GM21825 (cell line): ENCODE results near the gene VN1R5.
"Not testable (repeated sequence)": the region's sequence is repeated elsewhere in the genome, so short reads cannot be mapped to it uniquely, and the experiment has no call there.

Experiments
- ATAC-seq: cut with Tn5 transposase; IDR thresholded peaks from one replicate; pipeline ENCODE4 v1.9.1; 2021; ENCODE audit warnings: mild to moderate bottlenecking, moderate library complexity; ENCODE audit not compliant: unreplicated experiment

Gene VN1R5

GRCh38 chr1:247255772-247256171 is at the start of gene VN1R5:
Gene VN1R5, plus strand, starts transcription at chr1:247256072.
- ATAC-seq: not testable (repeated sequence)

DNA sequence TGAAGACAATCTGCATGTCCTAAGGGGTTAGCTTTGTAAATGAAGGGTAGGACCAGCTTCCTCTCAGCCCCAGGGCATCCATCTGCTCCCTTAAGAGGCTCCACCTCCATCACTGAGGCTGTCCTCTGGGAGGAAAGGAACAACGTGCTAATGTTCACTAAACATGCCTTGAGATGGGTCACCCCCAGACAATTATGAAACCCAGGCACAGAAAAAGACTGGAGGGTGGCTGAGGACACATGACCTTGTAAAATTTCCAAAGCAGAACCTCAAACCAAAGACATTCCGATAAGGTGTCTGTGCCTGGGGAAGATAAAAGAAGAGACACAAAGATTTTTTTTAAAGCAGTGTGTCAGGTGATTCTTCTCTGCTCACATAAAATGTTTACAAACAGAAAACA is 46.5 kb upstream of the VN1R5 start:
- no peak for ATAC-seq

- ATAC-seq: no peak
Measured at GRCh38 chr1:247210062-247210375, 45.9 kb upstream of the VN1R5 start.

DNA sequence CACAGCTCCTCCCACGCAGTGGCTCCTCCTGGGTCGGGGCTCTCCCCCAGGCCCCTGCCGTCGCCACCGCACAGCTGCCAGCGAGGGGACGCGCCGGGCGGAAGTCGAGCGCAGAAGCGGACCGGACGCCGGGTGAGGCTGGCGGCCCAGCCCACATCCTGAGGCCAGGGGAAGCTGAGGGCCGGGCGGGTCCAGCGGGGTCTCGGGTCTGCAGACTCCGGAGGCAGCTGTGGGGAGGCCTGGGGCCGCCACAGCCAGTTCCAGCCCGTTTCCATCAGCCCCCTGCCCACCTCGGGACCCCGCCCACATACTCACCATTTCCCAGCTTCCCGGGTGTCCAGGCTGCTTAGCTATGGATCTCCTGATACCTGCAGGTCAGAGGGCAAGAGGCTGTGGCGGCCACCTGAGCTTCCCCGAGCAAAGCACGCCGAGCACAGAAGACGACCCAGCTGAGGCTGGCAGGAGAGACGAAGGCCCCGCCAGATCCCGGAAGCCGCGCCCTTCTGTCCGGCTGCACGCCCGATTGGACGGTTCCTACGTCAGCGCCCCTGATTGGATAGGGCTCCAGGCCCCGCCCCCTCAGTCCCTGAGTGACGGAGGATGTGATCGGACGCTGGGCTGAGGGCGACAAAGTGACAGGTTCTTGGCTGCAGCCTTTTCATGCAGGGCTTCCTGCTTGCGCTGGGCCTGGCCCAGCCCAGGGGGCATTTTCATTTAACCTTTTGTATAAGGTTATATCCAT is 45.3 kb upstream of the VN1R5 start:
- ATAC-seq: peak; percentile 91

DNA sequence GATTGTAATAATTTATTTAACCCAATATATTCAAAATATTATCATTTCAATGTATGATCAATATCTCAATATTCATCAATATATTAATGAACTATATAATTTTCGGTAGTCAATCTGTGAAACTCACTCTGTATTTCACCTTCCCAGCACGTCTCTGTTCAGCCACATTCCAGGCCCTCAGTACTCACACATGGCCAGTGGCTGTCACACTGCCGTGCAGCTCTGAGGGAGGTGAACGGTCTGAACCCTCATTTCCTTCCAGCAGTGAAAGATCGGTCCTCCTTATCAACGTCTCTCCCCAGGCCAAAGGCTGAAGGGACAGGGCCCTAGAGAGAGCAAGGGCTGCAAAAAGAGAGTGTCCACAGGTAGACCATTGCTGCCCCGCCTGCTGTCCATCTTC is 44.5 kb upstream of the VN1R5 start:
- no peak for ATAC-seq

DNA sequence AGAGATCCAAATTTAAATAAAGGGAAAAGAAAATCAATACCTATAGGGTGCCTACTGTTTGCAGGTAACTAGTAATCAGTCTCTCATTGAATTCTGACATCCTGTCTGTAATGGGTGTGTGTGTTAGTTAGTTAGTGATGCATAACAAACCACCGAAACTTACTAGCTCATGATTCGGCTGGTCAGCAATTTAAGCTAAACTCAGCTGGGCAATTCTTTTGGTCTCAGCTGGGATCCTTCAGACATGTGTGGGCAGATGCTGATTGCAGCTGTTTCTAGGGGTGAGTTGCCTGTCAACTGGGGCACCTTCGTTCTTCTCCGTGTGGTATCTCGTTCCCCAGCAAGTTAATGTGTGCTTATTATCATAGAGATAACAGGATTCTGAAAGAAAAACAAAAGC is 43.9 kb upstream of the VN1R5 start:
- peak; percentile 56 for ATAC-seq

DNA sequence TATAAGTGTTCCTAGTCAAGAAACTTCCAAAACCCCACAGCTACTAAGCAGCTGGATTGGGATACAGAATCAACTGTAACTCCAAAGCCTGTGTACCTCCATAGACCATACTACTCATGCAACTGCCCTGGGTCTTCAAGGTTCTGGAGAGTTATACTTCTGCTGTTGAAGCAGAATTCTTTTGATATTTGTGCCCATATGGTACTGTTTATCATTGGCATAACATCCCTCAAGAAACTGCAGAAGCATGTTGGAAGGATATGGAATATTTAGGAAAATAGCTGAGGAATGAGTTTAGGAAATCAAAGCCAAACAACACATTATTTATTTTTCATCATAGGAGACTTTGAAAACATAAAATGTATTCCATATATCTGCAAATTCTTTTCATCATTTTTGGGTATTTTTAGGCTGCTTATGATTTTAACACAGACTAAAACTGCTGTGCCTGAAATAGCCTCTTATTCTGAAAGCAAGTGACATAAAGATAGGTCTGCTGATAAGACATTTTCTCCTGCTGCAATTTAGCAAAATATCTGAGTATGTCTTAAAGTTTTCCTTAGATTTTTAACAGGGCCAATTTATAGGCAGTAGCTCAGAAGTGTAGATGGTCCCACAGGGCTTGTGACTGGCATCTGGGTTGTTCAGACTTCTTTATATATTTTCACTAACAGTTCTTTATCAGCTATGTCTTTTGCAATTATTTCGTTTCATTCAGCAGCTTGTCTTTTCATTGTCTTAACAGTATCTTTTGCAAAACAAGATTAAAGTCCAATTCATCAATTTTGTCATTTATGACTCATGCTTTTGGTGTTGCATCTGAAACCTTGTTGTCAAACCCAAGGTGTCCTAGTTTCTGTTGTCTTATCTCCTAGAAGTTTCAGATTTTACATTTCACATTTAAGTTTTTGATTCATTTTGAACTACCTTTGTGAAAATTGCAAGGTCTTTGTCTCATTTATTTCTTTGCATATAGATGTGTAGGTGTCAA is 43.0 kb upstream of the VN1R5 start:
- ATAC-seq: no peak

- ATAC-seq: no peak
Measured at GRCh38 chr1:247216261-247216660, 39.6 kb upstream of the VN1R5 start.

GRCh38 chr1:247218121-247218651 is 37.7 kb upstream of the VN1R5 start:
- no peak for ATAC-seq

DNA sequence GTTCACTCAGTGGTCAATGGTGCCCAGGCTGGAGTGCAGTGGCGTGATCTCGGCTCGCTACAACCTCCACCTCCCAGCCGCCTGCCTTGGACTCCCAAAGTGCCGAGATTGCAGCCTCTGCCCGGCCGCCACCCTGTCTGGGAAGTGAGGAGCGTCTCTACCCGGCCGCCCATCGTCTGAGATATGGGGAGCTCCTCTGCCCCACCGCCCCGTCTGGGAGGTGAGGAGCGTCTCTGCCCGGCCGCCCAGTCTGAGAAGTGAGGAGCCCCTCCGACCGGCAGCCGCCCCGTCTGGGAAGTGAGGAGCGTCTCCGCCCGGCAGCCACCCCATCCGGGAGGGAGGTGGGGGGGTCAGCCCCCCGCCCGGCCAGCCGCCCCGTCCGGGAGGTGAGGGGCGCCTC is 35.6 kb upstream of the VN1R5 start:
- not testable (repeated sequence) for ATAC-seq

- no peak for ATAC-seq
Measured at GRCh38 chr1:247222840-247223239, 33.0 kb upstream of the VN1R5 start.

DNA sequence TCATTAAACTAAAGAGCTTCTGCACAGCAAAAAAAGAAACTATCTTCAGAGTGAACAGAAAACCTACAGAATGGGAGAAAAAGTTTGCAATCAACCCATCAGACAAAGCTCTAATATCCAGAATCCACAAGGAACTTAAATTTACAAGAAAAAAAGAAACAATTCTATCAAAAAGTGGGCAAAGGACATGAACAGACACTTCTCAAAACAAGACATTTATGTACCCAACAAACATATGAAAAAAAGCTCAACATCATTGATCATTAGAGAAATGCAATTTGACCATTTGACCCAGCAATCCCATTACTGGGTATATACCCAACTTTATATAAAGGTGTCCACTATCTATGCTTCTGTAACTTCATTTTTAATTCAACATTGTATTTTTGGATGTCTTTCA is 31.1 kb upstream of the VN1R5 start:
- no peak for ATAC-seq

- ATAC-seq: no peak
Measured at GRCh38 chr1:247228133-247228532, 27.7 kb upstream of the VN1R5 start.

DNA sequence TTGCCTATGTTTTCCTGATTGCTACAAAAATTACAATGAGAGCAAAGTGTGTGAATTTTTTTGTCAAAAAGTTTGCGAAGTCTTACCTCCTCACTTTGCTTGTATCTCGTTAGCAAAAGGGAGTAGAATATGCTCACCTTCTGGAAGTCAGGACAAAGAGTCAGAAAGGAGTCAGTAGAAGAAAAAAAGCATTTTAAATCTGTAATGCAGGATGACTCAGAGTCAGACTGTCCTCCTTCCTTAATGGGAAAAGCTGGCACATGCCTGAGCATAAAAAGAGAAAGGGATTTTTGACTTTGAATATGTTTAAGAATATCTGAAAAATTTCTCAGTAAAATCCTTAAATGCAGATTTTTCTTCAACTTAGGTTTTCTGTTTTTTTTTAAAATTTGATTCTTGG is 14.2 kb upstream of the VN1R5 start:
- no peak for ATAC-seq

GRCh38 chr1:247243524-247244137 is 12.2 kb upstream of the VN1R5 start:
- ATAC-seq: no peak

DNA sequence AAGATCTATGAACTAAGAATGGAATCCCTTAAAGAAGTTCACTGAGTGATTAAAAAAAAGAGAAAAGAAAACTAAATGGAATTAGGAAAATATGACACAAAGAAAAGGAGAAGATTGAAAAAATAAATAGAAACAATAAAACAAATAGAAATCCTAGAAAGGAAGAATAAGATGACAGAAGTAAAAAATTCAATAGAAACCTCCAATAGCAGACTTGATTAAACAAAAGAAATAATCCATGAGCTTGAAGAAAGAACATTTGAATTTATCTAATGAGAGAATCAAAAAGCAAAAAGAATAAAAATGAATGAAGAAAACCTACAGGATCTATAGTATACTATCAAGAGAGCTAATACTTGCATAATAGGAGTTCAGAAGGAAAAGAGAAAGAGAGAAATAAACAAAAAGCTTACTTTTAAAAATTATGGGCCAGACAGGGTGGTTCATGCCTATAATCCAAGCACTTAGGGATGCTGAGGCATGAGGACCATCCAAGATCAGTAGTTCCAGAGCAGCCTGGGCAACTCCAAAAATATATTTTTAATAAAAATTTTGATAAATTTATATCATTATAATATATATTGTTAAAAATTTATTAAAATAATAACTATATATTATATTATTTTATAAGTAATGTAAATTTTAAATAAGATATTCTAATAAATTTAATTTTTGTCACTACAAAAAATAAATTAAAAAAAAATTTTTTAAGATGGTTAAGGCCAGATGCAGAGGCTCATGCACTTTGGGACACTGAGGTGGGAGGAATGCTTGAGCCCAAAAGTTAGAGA is 9.4 kb upstream of the VN1R5 start:
- ATAC-seq: no peak

DNA sequence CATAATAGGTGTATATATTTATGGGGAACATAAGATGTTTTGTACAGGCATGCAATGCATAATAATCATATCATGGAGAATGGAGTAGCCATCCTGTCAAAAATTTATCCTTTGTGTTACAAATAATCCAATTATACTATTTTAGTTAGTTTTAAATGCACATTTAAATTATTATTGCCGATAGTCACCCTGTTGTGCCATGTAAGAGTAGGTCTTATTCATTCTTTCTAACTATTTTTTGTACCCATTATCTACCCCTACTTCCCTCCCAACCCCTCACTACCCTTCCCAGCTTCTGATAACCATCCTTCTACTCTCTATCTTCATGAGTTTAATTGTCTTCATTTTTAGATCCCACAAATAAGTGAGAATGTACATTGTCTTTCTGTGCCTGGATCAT is 8.3 kb upstream of the VN1R5 start:
- no peak for ATAC-seq

- ATAC-seq: no peak
Measured at GRCh38 chr1:247266053-247266452, 10.2 kb downstream of the VN1R5 start.

- no peak for ATAC-seq
Measured at GRCh38 chr1:247268390-247269045, 12.6 kb downstream of the VN1R5 start.

- no peak for ATAC-seq
Measured at GRCh38 chr1:247269133-247269532, 13.3 kb downstream of the VN1R5 start.
